Middle frontal gyrus (tissue), 1 donor: ENCODE results near the gene CMTM4.
"Not testable (repeated sequence)": the region's sequence is repeated elsewhere in the genome, so short reads cannot be mapped to it uniquely, and the experiment has no call there.

ENCODE experiments used
- DNase-seq: peaks from one replicate; pipeline ENCODE4 v3.0.0-alpha.2; 2015; ENCODE audit warnings: low spot score; ENCODE audit errors: extremely low spot score

Gene CMTM4

DNA sequence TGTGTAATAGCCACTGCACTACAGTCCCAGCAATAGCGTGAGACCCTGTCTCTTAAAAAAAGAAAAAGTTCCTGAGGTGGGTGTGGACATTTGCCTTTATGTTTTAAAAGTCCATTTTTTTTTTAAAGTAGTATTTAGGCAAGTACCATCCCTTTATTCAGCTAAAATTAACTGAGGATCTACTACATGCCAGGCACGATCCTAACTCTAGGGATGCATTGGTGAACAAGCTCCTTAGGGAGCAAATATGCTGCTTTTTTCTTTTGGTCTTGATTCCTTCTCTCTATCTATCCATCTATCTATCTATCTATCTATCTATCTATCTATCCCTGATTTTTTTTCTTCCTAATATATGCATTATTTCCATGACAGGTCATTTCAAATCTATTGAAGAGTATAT, 47.4 kb downstream of the CMTM4 start:
- DNase-seq = no peak

DNA sequence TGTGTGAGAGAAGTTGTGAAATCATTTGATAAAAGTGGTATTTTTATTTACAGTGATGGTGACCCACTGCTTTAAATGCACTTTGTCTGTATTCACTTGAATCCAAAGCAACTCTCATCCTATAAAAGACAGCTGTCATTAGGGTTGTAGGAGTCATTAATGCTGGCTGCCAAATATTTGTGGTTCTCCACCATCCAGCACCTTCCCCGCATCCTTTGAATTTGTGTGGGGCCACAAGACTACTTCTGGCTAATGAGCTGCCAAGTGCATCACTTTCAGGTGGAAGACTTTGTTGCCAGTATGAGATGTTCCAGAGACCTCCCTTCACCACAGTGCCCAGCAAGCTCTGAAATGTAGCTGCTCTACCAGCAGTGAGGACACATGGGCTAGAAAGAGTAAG, 48.7 kb downstream of the CMTM4 start:
- DNase-seq = no peak

DNA sequence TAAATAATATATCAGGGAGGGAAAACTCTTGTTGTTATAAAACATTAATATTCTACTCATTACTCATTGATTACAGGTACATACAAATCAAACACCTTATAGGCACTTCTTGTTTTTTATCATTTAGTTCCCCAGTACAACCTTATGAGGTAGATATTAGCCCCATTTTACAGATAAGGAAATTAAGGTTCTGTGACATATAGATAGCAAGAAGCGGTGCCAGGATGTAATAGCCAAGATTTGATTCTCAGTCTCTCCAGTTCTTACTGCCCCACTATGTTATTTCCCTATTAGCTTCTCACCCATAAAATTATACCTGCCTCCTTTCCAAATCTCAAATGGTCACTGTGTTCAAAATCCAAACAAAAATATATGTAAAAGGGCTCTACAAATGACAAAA, 55.2 kb downstream of the CMTM4 start:
- no peak for DNase-seq

DNA sequence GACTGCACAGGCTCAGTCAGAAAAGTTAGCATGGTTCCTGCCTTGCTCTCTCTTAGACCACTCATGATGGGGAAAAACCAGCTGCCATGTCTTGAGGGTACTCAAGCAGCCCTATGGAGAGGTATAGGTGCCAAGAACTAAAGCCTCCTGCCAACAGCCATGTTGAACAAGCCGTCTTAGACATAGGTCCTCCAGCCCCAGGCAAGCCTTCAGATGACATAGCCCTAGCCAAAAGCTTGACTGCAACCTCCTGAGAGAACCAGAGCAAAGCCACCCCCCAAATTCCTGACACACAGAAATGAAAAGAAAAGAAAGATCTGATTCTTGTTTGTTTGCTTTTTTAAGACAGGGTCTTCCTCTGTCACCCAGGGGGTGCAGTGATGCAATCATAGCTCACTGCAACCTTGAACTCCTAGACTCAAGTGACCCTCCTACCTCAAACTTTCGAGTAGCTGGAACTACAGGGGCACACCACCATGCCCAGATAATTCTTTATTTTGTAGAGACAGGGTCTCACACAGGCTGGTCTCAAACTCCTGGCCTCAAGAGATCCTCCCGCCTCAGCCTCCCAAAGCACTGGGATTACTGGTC, 55.7 kb downstream of the CMTM4 start:
- no peak for DNase-seq

DNA sequence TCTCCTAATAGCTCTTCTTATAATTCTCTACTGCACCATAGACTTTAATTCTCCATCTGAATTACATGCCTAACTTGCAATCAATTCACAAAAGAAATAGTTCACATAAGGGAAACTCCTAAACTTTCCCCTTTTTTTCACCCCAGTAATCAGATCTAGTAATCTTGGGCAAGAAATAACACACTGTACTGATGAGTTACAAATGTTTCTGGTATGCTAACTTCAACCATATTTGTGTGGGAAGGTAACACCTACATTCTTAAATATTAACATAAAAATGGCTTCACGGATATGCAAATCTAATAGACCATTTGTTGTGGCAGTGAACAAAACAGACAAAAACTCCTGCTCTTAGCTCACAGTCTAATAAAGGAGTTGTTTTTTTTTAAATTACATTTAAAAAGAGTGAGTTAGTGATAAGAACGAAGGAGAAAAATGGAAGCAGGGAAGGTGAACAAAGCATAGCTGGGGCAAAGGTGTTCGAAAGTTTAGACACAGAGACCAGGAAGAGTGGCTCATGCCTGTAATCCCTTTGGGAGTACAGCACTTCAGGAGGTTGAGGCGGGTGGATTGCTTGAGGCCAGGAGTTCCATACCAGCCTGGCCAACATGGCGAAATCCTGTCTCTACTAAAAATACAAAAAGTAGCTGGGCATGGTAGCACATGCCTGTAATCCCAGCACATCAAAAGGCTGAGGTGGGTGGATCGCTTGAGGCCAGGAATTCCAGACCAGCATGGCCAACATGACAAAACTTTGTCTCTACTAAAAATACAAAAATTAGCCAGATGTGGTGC, 57.3 kb downstream of the CMTM4 start:
- no peak for DNase-seq

DNA sequence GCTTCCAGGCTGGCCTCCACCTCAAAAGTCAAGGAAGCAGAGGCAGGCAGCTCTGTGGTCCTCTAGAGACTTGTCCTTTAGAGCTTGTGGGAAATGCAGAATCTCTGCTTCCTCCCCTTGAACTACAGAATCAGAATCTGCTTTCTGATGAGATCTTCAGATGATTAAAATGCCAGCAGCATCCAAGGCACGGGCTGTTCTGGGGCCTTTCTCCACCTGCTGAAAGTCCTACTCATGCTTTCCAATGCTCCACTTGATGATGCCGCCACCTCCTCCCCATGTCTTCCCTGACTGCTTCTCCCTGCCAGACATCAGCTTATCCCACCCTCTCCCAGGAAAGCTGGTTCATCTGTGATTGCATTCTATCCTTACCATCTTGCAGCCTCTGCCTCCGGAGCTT, 58.7 kb downstream of the CMTM4 start:
- DNase-seq = no peak

DNA sequence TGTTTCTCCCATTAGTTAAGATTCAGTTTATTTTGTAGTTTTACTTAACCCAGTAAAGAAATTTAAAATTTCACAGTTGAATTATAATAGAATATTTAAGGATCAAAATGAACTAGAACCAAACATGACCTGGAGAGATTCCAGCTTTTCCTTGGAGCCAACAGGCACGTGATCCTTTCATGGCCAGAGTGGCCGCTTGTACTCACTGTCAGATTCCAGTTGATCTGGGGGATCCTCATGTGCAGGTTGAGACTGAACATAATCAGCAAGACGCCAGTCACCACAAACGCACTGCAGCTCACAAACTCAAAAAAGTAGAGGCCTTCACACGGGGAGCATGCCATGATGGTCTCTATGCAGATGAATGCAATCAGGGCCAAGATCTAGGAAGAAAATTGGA, 60.3 kb downstream of the CMTM4 start:
- no peak for DNase-seq

DNA sequence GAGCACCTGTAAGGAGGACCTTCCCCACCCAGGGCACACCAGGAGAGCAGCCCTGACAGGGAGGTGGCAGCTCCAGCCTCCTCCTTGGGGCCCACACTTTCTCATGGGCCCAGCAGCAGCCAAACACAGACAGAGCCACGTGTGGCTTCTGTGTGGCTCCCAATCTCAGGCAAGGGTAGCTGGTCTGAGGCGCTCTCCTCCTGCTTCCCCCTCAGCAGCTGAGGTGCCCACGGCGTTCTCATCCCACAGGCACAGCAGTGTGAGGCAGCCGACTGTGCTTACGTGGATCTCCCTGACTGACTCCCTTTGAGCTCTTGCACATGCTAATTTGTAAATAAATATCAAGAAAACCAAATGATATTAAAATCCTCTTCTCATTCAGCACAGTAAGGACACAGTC, 61.1 kb downstream of the CMTM4 start:
- DNase-seq = no peak

DNA sequence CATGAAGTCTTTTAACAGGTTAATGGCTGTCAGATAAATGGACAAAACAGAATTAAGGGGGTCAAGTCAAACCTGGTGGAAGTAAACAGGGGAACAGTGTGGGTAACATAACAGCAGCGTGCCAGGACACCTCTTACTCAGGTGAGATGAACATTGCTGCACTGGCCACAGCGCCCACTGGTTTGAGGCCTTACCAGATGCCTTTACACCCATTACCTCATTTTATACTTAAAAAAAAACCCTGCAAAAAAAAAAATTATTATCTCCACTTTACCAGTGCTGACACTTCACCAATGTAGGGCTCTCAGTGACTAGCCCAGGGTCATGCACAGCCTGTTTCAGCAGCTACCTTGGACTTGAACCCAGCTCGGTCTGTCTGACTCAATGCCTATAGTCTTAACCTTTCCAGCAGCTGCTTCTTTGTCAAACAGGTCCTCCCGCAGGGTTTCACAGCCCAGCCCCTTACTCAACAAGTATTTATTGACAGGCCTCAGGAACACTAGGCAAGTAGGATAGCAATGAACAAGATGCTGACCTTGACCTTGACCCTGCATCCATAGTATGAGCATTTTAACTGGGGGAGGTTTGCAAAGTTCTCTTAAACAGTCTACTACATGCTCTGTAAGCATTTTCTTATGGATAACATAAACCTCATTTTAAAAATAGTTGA, 61.9 kb downstream of the CMTM4 start:
- DNase-seq = no peak

DNA sequence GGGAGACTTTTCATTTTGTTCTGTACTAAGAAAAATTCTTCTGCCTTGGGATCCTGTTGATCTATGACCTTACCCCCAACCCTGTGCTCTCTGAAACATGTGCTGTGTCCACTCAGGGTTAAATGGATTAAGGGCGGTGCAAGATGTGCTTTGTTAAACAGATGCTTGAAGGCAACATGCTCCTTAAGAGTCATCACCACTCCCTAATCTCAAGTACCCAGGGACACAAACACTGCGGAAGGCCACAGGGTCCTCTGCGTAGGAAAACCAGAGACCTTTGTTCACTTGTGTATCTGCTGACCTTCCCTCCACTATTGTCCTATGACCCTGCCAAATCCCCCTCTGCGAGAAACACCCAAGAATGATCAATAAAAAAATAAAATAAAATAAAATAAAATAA, 65.0 kb downstream of the CMTM4 start:
- not testable (repeated sequence) for DNase-seq

DNA sequence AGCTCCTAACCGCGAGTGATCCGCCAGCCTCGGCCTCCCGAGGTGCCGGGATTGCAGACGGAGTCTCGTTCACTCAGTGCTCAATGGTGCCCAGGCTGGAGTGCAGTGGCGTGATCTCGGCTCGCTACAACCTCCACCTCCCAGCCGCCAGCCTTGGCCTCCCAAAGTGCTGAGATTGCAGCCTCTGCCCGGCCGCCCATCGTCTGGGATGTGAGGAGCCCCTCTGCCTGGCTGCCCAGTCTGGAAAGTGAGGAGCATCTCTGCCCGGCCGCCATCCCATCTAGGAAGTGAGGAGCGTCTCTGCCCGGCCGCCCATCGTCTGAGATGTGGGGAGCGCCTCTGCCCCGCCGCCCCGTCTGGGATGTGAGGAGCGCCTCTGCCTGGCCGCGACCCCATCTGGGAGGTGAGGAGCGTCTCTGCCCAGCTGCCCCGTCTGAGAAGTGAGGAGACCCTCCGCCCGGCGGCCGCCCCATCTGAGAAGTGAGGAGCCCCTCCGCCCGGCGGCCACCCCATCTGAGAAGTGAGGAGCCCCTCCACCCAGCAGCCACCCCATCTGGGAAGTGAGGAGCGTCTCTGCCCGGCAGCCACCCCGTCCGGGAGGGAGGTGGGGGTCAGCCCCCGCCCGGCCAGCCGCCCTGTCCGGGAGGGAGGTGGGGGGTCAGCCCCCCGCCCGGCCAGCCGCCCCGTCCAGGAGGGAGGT, 65.8 kb downstream of the CMTM4 start:
- DNase-seq = not testable (repeated sequence)

DNA sequence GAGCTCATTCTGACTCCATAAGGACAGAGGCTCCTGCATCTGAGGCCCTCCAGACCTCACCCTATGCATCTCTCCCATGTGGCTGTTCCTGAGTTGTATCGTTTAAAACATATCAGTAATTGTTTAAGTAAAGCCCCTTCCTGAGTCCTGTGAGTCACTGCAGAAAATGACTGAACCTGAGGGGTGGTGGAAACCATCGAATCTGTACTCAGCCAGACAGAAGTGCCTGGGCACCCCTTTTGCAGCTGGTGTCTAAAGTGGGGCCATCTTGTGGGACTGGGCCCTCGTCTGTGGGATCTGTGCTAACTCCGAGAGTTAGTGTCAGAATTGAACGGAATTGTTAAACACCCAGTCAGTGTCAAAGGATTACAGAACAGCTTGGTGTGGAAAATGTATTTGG, 66.7 kb downstream of the CMTM4 start:
- DNase-seq = no peak

DNA sequence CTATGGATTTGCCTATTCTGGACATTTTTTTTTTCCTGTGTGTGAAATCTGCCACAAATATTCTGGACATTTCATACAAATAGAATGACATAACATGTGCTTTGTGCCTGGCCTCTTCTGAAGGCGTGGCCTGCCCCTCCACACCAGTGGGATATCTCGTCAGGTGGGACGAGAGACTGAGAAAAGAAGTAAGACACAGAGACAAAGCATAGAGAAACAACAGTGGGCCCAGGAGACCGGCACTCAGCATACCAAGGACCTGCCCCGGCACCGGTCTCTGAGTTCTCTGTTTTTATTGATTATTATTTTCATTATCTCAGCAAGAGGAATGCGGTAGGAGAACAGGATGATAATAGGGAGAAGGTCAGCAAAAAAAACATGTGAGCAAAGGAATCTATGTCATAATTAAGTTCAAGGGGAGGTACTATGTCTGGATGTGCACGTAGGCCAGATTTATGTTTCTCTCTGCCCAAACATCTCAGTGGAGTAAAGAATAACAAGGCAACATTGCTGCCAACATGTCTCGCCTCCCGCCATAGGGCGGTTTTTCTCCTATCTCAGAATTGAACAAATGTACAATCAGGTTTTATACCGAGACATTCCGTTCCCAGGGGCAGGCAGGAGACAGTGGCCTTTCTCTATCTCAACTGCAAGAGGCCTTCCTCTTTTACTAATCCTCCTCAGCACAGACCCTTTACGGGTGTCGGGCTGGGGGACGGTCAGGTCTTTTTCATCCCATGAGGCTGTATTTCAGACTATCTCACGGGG, 68.7 kb downstream of the CMTM4 start:
- DNase-seq = not testable (repeated sequence)

DNA sequence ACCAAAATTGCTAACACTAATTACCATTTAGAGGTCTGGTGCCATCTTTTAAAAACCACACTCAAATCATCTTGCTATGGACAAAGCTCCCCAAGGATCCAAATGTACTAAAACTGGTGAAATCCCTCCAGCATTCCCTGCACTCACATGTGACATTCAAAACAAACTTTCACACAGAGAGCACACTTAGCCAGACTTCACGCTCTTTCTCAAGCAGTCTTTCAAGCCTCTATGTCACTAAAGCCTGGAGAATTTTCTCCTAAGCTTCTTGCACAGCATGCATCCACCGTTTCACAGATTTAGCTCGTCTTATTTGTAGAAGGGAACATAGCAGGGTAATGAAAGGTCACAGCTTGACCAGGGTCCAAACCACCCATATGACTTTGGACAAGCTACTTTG, 72.8 kb downstream of the CMTM4 start:
- no peak for DNase-seq

DNA sequence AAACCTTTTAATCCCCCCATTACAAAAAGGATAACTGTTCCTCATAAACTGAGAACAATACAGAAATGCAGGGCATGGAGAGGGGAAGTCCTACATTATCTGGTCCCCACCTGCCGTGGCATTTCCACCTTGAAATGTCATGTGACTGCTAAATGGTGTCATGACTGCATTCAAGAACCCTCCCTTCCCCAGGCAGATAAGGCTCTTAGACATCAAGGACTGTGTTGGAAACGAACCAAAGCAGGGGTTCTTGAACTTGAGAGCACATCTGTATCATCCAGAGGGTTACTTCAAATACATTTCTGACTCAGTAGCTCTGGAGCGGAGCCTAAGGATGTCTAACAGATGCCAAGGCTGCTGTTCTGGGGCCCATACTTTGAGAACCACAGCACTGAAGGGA, 73.7 kb downstream of the CMTM4 start:
- DNase-seq = no peak

DNA sequence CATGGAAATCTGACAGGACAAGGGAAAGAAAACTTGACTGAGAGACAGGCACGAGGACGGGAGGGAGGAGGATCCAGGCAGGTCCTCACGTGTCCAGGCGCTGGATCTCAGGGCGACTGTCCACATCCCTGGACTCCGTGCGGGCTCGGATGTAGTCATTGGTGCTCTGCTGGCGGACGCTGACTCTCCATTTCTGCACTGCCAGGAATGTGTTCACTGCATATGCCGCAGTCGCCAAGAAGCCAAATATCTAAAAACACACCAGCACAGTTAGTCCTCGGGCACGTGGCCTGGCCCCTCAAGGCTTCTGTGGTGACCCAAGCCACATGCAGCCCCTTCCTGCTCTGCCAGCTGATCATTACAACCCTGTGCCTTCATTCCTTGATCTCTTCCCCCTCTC, 74.6 kb downstream of the CMTM4 start:
- DNase-seq = no peak

DNA sequence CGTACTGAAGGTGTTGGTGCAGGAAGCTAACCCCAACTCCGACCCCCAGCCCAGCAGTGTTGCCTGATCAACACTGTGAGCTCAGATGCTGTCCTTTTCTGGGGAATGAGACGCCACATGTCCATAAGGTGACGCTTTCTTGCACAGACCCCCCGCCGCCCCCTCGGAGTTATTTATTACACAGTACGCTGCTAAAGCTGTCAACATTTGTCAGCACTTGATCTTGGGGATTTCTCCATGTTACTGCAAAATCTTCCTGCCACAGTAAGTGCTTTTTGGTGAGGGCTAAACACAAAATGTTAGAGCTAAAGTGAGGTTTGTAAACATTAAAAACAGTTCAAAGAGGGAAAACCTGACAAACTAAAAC, 76.1 kb downstream of the CMTM4 start:
- no peak for DNase-seq

DNA sequence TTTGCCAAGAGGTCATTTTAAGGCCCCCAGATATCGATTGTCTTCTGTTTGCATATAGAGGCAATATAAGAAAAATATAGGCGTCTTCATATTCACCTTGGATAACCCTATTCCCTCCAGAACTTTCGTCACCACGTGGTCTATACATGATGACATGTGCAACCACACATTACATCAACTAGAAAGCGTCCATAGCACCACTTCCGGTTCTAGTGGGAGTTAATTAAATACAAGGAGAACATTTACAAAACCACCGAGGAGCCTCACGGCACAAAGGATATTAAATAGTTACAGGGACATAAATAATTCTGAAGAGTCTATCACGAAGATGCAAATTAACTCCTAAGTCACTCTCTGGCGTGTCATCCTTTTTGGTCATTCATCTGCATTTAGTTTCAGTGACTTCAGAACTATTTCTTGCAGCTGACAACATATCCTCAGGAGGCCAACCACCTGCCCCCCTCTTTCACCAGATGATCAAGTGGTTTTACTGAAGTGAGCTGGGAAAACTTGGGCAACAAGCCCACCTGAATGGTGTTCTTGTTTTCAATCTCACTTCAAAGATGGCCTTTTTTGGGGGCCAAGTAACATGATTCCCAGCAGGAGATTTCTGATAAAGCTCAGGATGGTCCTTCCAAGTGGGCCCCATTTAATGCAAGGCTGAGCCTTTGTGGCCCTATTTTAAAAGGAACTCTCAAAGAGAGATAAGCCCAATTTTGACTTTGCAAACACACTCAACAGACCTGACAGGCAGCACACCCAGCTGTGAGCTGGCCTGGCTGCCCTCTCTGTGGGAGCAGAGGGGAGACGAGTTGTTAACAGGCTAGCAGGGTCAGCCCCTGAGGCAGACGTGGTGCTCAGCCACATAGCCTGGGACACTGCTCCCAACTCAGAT, 76.8 kb downstream of the CMTM4 start:
- DNase-seq = no peak

DNA sequence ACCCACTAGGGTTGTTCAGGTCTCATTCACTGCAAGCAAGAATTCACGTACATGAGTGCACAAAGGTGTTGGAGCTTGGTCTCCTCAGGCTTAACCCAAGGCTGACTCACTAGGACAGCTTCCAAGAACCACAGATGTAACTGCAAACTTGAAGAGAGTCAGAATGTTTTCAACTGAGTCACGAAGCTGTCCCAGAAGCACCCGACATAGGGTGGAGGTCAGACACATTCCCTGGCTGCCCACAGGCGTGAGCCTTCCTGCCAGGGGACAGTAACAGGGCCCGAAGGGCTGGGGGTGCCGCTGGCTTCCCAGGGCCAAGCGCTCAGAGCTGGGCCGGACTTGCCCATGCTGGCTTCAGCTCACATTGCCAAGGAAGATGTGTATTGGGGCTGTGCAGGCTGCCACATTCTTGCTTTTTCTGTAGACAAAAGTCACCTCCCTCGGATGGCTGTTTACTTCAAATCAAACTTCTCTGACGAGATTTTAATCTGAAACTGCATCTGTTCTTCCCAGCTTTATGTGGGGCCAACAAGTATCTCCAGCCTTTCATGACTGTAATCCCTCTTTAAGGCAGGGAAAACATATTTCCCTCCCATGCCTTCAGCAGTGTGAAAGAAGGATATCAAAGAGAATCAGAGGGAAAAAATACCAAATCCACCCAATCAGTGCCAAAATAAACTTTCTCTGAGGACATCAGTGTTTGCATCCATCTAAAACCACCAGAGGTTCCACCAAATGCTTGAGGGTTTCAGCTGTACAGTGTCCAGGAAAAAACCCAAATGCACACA, 77.8 kb downstream of the CMTM4 start:
- DNase-seq = no peak

DNA sequence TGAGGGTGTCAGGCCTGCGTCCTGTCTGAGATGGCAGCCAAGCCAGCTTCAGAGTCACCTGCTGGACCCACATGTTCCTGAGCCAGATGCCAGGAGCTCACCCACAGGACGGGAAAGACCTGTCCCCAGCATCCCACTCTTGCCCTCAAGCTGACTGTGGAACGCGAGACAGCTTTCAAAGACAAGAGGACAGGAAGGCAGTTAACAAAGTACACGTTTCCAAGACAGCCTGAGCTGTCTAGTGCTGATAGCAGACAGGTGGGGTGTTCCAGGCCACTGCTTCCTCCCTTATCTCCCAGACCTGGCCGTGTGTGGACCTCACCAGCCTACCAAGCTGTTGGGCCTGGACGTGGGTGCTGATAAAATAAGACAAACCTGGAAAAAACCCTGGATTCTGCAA, 78.8 kb downstream of the CMTM4 start:
- no peak for DNase-seq
